Activated gamma-delta T cell treated with Interleukin-2 at 50 U/mL for 16 hours (primary cell): ENCODE results near the gene PLCD4.

Experiments used
- DNase-seq: peaks from one replicate; pipeline ENCODE4 v3.0.0-alpha.2; 2020

PLCD4 gene

GRCh38 chr2:218671654-218672566 is 64.2 kb downstream of the PLCD4 start, which contains the start of the genes RNF25 and STK36:
TSS of gene RNF25 (minus strand) at chr2:218672002. CDS start at chr2:218671970, 32 bp downstream.
TSS of gene STK36 (plus strand) at chr2:218672086. CDS start at chr2:218672830, 744 bp downstream.
- peak; percentile 80 for DNase-seq

DNA sequence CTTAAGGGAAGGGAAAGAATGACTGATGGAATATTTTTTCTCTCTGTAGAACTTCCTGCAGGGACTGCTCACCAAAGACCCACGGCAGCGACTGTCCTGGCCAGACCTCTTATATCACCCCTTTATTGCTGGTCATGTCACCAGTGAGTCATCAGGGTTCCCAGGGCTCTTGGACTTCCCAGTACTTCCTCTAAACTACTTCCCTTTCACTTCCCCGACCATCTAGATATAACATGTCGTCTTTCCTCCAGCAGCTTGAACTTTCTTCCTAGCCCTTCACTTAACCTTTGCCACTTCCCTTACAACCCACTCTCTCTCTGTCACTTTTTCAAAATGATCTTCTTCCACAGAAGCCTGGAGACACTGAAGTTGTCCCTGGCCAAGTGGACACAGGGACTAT is 71.4 kb downstream of the PLCD4 start:
- DNase-seq = no peak

DNA sequence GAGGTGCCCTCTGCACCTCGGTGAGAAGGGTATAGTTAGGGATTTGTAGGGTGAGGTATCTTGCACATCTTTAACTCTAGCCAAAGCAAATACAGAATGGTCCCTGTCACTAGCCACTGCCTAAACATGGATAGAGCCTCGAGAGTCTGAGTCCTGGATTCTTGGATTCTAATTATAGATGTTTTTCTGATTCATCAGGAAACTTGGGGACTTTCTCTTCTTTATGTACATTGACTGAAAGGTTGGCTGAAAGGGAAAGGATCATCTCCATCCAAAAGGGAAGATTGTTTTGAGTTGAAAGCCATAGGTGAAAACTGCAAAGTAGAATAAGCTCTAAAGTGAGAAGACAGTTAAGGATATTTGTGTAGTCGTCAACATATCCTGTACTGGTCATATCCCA is 72.4 kb downstream of the PLCD4 start:
- DNase-seq = no peak
